RWPE2 (cell line): ENCODE measurements around the gene AMIGO3.
"Not testable (repeated sequence)": the region's sequence is repeated elsewhere in the genome, so short reads cannot be mapped to it uniquely, and the experiment has no call there.

Experiments
- ATAC-seq: fragments of 200-7000 bp; cut with Tn5 transposase; 3 replicates; pipeline ENCODE4 v1.9.1; 2021; ENCODE audit warnings: low read depth
- DNase-seq: peaks from one replicate; pipeline ENCODE4 v3.0.0-alpha.2; 2020; ENCODE audit warnings: low spot score
- H3K27ac ChIP-seq: fragments of 450-650 bp; 2 replicates; pipeline ENCODE4 v1.5.1; 2017; ENCODE audit warnings: mild to moderate bottlenecking; ENCODE audit not compliant: poor library complexity, severe bottlenecking
- H3K27me3 ChIP-seq: fragments of 250-450 bp; sonication (Bioruptor Pico); 2 replicates; pipeline ENCODE4 v1.5.1; 2021; ENCODE audit warnings: mild to moderate bottlenecking, moderate library complexity; ENCODE audit not compliant: insufficient read depth, poor library complexity, severe bottlenecking
- H3K36me3 ChIP-seq: fragments of 250-450 bp; sonication (Bioruptor Pico); 2 replicates; pipeline ENCODE4 v1.5.1; 2020; ENCODE audit warnings: low read depth, mild to moderate bottlenecking, moderate library complexity
- H3K4me1 ChIP-seq: fragments of 250-450 bp; sonication (Bioruptor Pico); 2 replicates; pipeline ENCODE4 v1.5.1; 2021; ENCODE audit warnings: mild to moderate bottlenecking, moderate library complexity; ENCODE audit not compliant: insufficient read depth, poor library complexity, severe bottlenecking
- H3K4me3 ChIP-seq: fragments of 250-450 bp; sonication (Bioruptor Pico); 2 replicates; pipeline ENCODE4 v1.5.1; 2021; ENCODE audit warnings: mild to moderate bottlenecking, moderate library complexity; ENCODE audit not compliant: severe bottlenecking
- H3K9me3 ChIP-seq: fragments of 250-450 bp; sonication (Bioruptor Pico); 2 replicates; pipeline ENCODE4 v1.5.1; 2021; ENCODE audit warnings: mild to moderate bottlenecking, moderate library complexity; ENCODE audit not compliant: severe bottlenecking
- TF ChIP-seq, protein P1 (sequence below): fragments of 450-650 bp; IDR thresholded peaks from one replicate; pipeline ENCODE4 v1.5.1; 2017; ENCODE audit warnings: mild to moderate bottlenecking, moderate library complexity; ENCODE audit not compliant: poor library complexity, severe bottlenecking

Gene AMIGO3

DNA sequence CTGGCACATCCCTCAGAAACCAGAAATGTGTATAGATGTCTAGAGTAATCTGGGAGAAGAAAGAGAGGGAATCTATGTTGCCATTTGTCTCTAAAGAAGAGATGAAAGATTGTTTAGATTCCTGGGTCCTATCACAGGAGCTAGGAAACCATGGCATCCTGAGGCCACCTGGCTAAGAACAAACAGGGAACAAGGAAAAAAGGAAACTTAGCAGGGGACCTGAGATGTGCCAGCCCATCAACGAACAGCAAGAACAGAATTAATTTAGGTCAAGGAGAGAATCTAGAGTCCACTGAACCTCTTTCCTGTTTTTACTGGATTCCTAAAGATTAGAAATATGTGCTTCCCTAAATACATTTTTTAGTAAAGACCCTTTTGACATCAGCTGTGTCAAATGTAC is 36.6 kb upstream of the AMIGO3 start:
- TF ChIP-seq, protein P1, sequence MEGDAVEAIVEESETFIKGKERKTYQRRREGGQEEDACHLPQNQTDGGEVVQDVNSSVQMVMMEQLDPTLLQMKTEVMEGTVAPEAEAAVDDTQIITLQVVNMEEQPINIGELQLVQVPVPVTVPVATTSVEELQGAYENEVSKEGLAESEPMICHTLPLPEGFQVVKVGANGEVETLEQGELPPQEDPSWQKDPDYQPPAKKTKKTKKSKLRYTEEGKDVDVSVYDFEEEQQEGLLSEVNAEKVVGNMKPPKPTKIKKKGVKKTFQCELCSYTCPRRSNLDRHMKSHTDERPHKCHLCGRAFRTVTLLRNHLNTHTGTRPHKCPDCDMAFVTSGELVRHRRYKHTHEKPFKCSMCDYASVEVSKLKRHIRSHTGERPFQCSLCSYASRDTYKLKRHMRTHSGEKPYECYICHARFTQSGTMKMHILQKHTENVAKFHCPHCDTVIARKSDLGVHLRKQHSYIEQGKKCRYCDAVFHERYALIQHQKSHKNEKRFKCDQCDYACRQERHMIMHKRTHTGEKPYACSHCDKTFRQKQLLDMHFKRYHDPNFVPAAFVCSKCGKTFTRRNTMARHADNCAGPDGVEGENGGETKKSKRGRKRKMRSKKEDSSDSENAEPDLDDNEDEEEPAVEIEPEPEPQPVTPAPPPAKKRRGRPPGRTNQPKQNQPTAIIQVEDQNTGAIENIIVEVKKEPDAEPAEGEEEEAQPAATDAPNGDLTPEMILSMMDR: no peak
- H3K36me3 ChIP-seq: peaks cover 10% of the 10 kb centered on the region; the same call in 1 of the 2 replicates
- no peaks in the 10 kb centered on the region for H3K27me3 ChIP-seq
- H3K4me3 ChIP-seq: no peak overlapping the region
- DNase-seq (no peak), ATAC-seq (no peak)
- H3K27ac ChIP-seq: no peak overlapping the region
- H3K9me3 ChIP-seq: no peaks in the 10 kb centered on the region
- no peaks in the 10 kb centered on the region for H3K4me1 ChIP-seq

DNA sequence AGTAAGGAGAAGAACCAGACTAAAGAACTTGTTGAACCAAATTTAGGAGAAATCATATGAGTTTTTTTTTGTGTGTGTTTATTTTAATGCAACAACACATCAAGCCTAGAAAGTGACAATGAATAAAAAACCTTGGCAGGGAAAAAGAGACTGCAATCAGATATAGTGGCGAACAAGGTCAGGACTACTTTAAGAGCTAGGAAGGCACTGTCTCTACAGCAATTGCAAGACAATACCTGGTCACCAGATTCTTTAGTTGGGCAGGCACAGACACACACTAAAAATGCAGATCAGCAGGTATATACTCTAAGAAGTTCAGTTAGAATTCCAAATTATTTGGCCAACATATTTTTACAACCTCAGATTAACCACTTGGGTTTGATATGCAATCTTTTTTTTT is 35.1 kb upstream of the AMIGO3 start:
- Histone ChIP-seq H3K36me3 (peaks cover 10% of the 10 kb centered on the region; the same call in 1 of the 2 replicates), H3K9me3 (no peaks in the 10 kb centered on the region), H3K4me1 (no peaks in the 10 kb centered on the region), H3K27me3 (no peaks in the 10 kb centered on the region), H3K4me3 (no peak overlapping the region), H3K27ac (no peak overlapping the region)
- ATAC-seq: no peak
- TF ChIP-seq, protein P1: no peak
- no peak for DNase-seq

DNA sequence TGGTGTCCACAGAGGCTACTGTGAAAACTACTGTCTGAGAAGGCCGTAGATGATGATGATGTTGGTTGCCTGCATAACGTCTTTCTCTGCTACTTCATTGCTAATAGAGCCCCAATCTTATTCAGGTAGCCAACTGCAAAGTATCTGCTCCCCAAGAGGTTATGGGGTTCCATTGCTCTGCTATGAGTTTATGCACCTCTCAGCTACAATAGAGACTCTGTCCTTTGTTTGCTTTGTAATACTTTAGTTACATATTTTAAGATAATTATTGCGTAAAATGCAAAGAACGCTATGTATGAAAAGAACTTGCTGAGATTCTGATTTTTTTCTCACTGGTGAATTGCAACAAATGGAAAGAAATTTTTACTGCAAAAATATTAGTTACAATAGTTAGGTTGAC is 32.0 kb upstream of the AMIGO3 start:
- ATAC-seq: no peak
- H3K27ac ChIP-seq: no peak overlapping the region
- H3K4me1 ChIP-seq: no peaks in the 10 kb centered on the region
- H3K36me3 ChIP-seq: peaks cover 24% of the 10 kb centered on the region
- no peaks in the 10 kb centered on the region for H3K27me3 ChIP-seq
- no peaks in the 10 kb centered on the region for H3K9me3 ChIP-seq
- no peak overlapping the region for H3K4me3 ChIP-seq
- TF ChIP-seq, protein P1: no peak
- DNase-seq: no peak

- Histone ChIP-seq H3K27me3 (no peaks in the 10 kb centered on the region), H3K36me3 (peaks cover 28% of the 10 kb centered on the region), H3K9me3 (no peaks in the 10 kb centered on the region), H3K27ac (no peak overlapping the region), H3K4me1 (no peaks in the 10 kb centered on the region), H3K4me3 (no peak overlapping the region)
- DNase-seq (no peak), ATAC-seq (no peak)
- TF ChIP-seq, protein P1: no peak
Observed at GRCh38 chr3:49750056-49750455, 30.6 kb upstream of the AMIGO3 start.

DNA sequence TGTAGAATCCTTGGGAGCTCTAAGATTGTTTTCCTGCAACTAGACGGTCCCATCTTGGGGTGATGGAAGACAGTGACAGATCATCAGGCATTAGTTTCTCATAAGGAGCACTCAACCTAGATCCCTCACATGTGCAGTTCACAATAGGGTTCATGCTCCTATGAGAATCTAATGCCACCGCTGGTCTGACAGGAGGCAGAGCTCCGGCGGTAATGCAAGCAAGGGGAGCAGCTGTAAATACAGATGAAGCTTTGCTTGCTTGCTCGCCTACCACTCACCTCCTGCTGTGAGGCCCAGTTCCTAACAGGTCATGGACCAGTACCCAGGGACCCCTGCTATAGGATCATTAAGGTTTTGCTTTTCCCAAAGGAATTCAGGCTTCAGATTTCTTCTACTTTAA is 29.4 kb upstream of the AMIGO3 start:
- H3K4me3 ChIP-seq, H3K27ac ChIP-seq, H3K27me3 ChIP-seq, H3K9me3 ChIP-seq, ATAC-seq, DNase-seq, H3K4me1 ChIP-seq: not testable (repeated sequence)
- peaks cover 32% of the 10 kb centered on the region for H3K36me3 ChIP-seq
